Measurements from ENCODE around the gene DCC. TPM values are rescaled to one million over a fixed set of nuclear protein-coding genes. Genes with fewer than 3 reads are reported as not detected.

The DCC gene
- total and polyA plus RNA-seq, 4 donors: 0.16 to 5.3 (median 2.5) TPM

- WGBS, 2 donors: 70 to 80% methylated on average over 3 of the region's 3 CpGs
- Histone ChIP-seq H3K4me1 (ENCODE audit: control insufficient read depth in 5 of 5, insufficient read depth in 5 of 5, low read length in 5 of 5) (no peaks in the 10 kb centered on the region), H3K4me3 (no peak overlapping the region), H3K27ac (ENCODE audit: low read depth in 1 of 2, low read length in 1 of 2) (no peak overlapping the region), H3K9me3 (ENCODE audit: control insufficient read depth in 4 of 4, insufficient read depth in 3 of 4, low read length in 3 of 4) (no peaks in the 10 kb centered on the region), H3K27me3 (ENCODE audit: control insufficient read depth in 3 of 3, insufficient read depth in 3 of 3, low read length in 2 of 3) (no peaks in the 10 kb centered on the region), H3K9ac (ENCODE audit: insufficient read depth in 1 of 2, low read length in 2 of 2) (no peak overlapping the region), H3K36me3 (ENCODE audit: control insufficient read depth in 4 of 4, insufficient read depth in 4 of 4, low read length in 4 of 4) (no peaks in the 10 kb centered on the region)
- TF ChIP-seq CTCF (IDR thresholded peaks at IDR 0.05; ENCODE audit: control extremely low read depth, extremely low read depth): no peak
- DNase-seq (no peak), ATAC-seq (ENCODE audit: insufficient read depth, low FRiP score) (no peak)
These were observed 47.2 kb downstream of the DCC start for GRCh38 chr18:52387175-52387574.

- H3K9ac ChIP-seq (ENCODE audit: insufficient read depth in 1 of 2, low read length in 2 of 2): no peak overlapping the region
- H3K4me1 ChIP-seq (ENCODE audit: control insufficient read depth in 5 of 5, insufficient read depth in 5 of 5, low read length in 5 of 5): no peaks in the 10 kb centered on the region
- H3K27ac ChIP-seq (ENCODE audit: low read depth in 1 of 2, low read length in 1 of 2): no peak overlapping the region
- ATAC-seq (ENCODE audit: insufficient read depth, low FRiP score) (no peak), DNase-seq (no peak)
- H3K27me3 ChIP-seq (ENCODE audit: control insufficient read depth in 3 of 3, insufficient read depth in 3 of 3, low read length in 2 of 3): no peaks in the 10 kb centered on the region
- no peaks in the 10 kb centered on the region for H3K9me3 ChIP-seq (ENCODE audit: control insufficient read depth in 4 of 4, insufficient read depth in 3 of 4, low read length in 3 of 4)
- TF ChIP-seq CTCF (IDR thresholded peaks at IDR 0.05; ENCODE audit: control extremely low read depth, extremely low read depth): no peak
- H3K36me3 ChIP-seq (ENCODE audit: control insufficient read depth in 4 of 4, insufficient read depth in 4 of 4, low read length in 4 of 4): no peaks in the 10 kb centered on the region
- no peak overlapping the region for H3K4me3 ChIP-seq
- WGBS, 2 donors: 87 to 88% methylated on average over 9 of the region's 9 CpGs
These were observed 52.0 kb downstream of the DCC start for GRCh38 chr18:52391810-52392559.

GRCh38 chr18:52394602-52395001, 54.6 kb downstream of the DCC start:
- Histone ChIP-seq H3K27ac (ENCODE audit: low read depth in 1 of 2, low read length in 1 of 2) (no peak overlapping the region), H3K27me3 (ENCODE audit: control insufficient read depth in 3 of 3, insufficient read depth in 3 of 3, low read length in 2 of 3) (no peaks in the 10 kb centered on the region), H3K9me3 (ENCODE audit: control insufficient read depth in 4 of 4, insufficient read depth in 3 of 4, low read length in 3 of 4) (no peaks in the 10 kb centered on the region), H3K9ac (ENCODE audit: insufficient read depth in 1 of 2, low read length in 2 of 2) (no peak overlapping the region), H3K4me3 (no peak overlapping the region), H3K36me3 (ENCODE audit: control insufficient read depth in 4 of 4, insufficient read depth in 4 of 4, low read length in 4 of 4) (no peaks in the 10 kb centered on the region), H3K4me1 (ENCODE audit: control insufficient read depth in 5 of 5, insufficient read depth in 5 of 5, low read length in 5 of 5) (no peaks in the 10 kb centered on the region)
- 34 to 57% methylated on average over 2 of the region's 2 CpGs for WGBS, 2 donors
- DNase-seq: no peak
- no peak for TF ChIP-seq CTCF (IDR thresholded peaks at IDR 0.05; ENCODE audit: control extremely low read depth, extremely low read depth)
- ATAC-seq (ENCODE audit: insufficient read depth, low FRiP score): no peak

Measured in lung (tissue), 12 donors.